Mesenchymal stem cell (in vitro differentiated cells and primary cell): ENCODE data around the gene TMEM100.

Experiments used
- DNase-seq: peaks from one replicate; pipeline ENCODE4 v3.0.0-alpha.2; 2013
- H2AFZ ChIP-seq: one replicate; pipeline ENCODE4 v1.6.1; 2013; ENCODE audit warnings: low read depth, mild to moderate bottlenecking, control low read depth, inconsistent platforms, low read length, moderate library complexity
- H2AK5ac ChIP-seq: 2 replicates; pipeline ENCODE4 v1.6.1; 2013; ENCODE audit warnings: low read length, moderate library complexity, mild to moderate bottlenecking, inconsistent platforms; ENCODE audit not compliant: severe bottlenecking
- H2BK120ac ChIP-seq: one replicate; pipeline ENCODE4 v1.6.1; 2013; ENCODE audit warnings: low read depth, mild to moderate bottlenecking, inconsistent platforms, low read length, moderate library complexity
- H2BK12ac ChIP-seq, 2 experiments: one replicate each; pipeline ENCODE4 v1.6.1; 2013; ENCODE audit warnings: inconsistent platforms in 2 of 2, low read length in 2 of 2, mild to moderate bottlenecking in 2 of 2, moderate library complexity in 2 of 2, control low read depth in 1 of 2
- H2BK15ac ChIP-seq: one replicate; pipeline ENCODE4 v1.6.1; 2013; ENCODE audit warnings: mild to moderate bottlenecking, low read depth, inconsistent platforms; ENCODE audit not compliant: poor library complexity, severe bottlenecking
- H2BK5ac ChIP-seq: 2 replicates; pipeline ENCODE4 v1.6.1; 2013; ENCODE audit warnings: low read depth, mild to moderate bottlenecking, low read length, control low read depth, inconsistent platforms; ENCODE audit not compliant: poor library complexity, severe bottlenecking
- H3K14ac ChIP-seq, 2 experiments: one replicate each; pipeline ENCODE4 v1.6.1; 2013; ENCODE audit warnings: inconsistent platforms in 2 of 2, low read length in 2 of 2, control low read depth in 1 of 2, mild to moderate bottlenecking in 1 of 2, moderate library complexity in 1 of 2
- H3K18ac ChIP-seq, 2 experiments: one replicate each; pipeline ENCODE4 v1.6.1; 2013; ENCODE audit warnings: inconsistent platforms in 2 of 2, low read length in 2 of 2, control low read depth in 1 of 2, low read depth in 1 of 2, mild to moderate bottlenecking in 1 of 2
- H3K23ac ChIP-seq, 2 experiments: one replicate each; pipeline ENCODE4 v1.6.1; 2013; ENCODE audit warnings: inconsistent platforms in 2 of 2, low read length in 2 of 2, mild to moderate bottlenecking in 2 of 2, moderate library complexity in 2 of 2, control low read depth in 1 of 2
- H3K27ac ChIP-seq: 2 replicates; pipeline ENCODE4 v1.5.1; 2013; ENCODE audit warnings: mild to moderate bottlenecking, moderate library complexity, low read length, control low read depth, inconsistent platforms; ENCODE audit not compliant: poor library complexity, severe bottlenecking
- H3K27me3 ChIP-seq, 2 experiments: 2 replicates each; pipeline versions ENCODE4 v1.6.1 to v1.7.0; 2013; ENCODE audit warnings: low read length in 2 of 2, mild to moderate bottlenecking in 2 of 2, moderate library complexity in 2 of 2, control low read depth in 1 of 2, inconsistent platforms in 1 of 2; ENCODE audit not compliant: control insufficient read depth in 1 of 2, insufficient read depth in 1 of 2
- H3K36me3 ChIP-seq, 2 experiments: 2 replicates each; pipeline versions ENCODE4 v1.6.1 to v1.7.0; 2013; ENCODE audit warnings: low read length in 2 of 2, control low read depth in 1 of 2, inconsistent platforms in 1 of 2, low read depth in 1 of 2, mild to moderate bottlenecking in 1 of 2; ENCODE audit not compliant: insufficient read depth in 2 of 2, control insufficient read depth in 1 of 2
- H3K4ac ChIP-seq, 2 experiments: one replicate each; pipeline ENCODE4 v1.6.1; 2013; ENCODE audit warnings: inconsistent platforms in 2 of 2, low read length in 2 of 2, mild to moderate bottlenecking in 2 of 2, moderate library complexity in 2 of 2, control low read depth in 1 of 2, low read depth in 1 of 2
- H3K4me1 ChIP-seq: 2 replicates; pipeline ENCODE4 v1.6.1; 2013; ENCODE audit warnings: low read depth, low read length, control low read depth; ENCODE audit not compliant: control insufficient read depth, insufficient read depth
- H3K4me2 ChIP-seq: 2 replicates; pipeline ENCODE4 v1.6.1; 2013; ENCODE audit warnings: low read length, mild to moderate bottlenecking, inconsistent platforms; ENCODE audit not compliant: poor library complexity, severe bottlenecking
- H3K4me3 ChIP-seq, 2 experiments: 2 replicates each; pipeline versions ENCODE4 v1.5.1 to v1.7.0; 2013; ENCODE audit warnings: low read length in 2 of 2, mild to moderate bottlenecking in 2 of 2, control low read depth in 1 of 2, low read depth in 1 of 2; ENCODE audit not compliant: insufficient read depth in 1 of 2
- H3K79me1 ChIP-seq: replicated peaks from 2 replicates; pipeline ENCODE4 v1.6.1; 2013; ENCODE audit warnings: mild to moderate bottlenecking, control low read depth, low read length, inconsistent platforms; ENCODE audit not compliant: poor library complexity, severe bottlenecking
- H3K9ac ChIP-seq: 2 replicates; pipeline ENCODE4 v1.7.0; 2013; ENCODE audit warnings: mild to moderate bottlenecking, low read length, moderate library complexity
- H3K9me3 ChIP-seq: 2 replicates; pipeline ENCODE4 v1.7.0; 2013; ENCODE audit warnings: mild to moderate bottlenecking, low read length; ENCODE audit not compliant: control insufficient read depth
- H4K8ac ChIP-seq: one replicate; pipeline ENCODE4 v1.6.1; 2013; ENCODE audit warnings: inconsistent platforms, mild to moderate bottlenecking, low read length, moderate library complexity
- H4K91ac ChIP-seq: one replicate; pipeline ENCODE4 v1.6.1; 2013; ENCODE audit warnings: mild to moderate bottlenecking, low read length, inconsistent platforms
- WGBS: methylation state at CpG from one replicate; pipeline ENCODE4 v1.1.7; 2013; ENCODE audit warnings: mixed read lengths; 5-methylcytosine and 5-hydroxymethylcytosine counted together

The TMEM100 gene

GRCh38 chr17:55756689-55757088, 34.0 kb upstream of the TMEM100 start:
- Histone ChIP-seq H3K9me3 (no peaks in the 10 kb centered on the region), H2BK5ac (no peak overlapping the region), H3K4me2 (no peak overlapping the region), H3K79me1 (peaks cover 40% of the 10 kb centered on the region), H3K4me3 (no peak overlapping the region), H2BK120ac (no peak overlapping the region), H3K4ac (no peak overlapping the region), H3K36me3 (peaks cover 4 to 19% of the 10 kb centered on the region in 2 experiments), H2AFZ (no peak overlapping the region), H2BK12ac (no peak overlapping the region), H3K14ac (no peak overlapping the region), H3K9ac (no peak overlapping the region), H3K4me1 (peaks cover 3% of the 10 kb centered on the region), H4K8ac (no peak overlapping the region), H3K27me3 (no peaks in the 10 kb centered on the region), H2AK5ac (no peak overlapping the region), H2BK15ac (no peak overlapping the region), H4K91ac (no peak overlapping the region), H3K27ac (no peak overlapping the region), H3K23ac (no peak overlapping the region), H3K18ac (no peak overlapping the region)
- DNase-seq: no peak
- WGBS: 93% methylated on average over 2 of the region's 2 CpGs

- no peak overlapping the region for H2AK5ac ChIP-seq
- peak overlapping the region; percentile 64 to 95 for H3K4me3 ChIP-seq
- H3K14ac ChIP-seq: peak overlapping the region in 1 of 2 experiments; percentile 93
Measured at GRCh38 chr17:55751720-55752250, 29.1 kb upstream of the TMEM100 start.

GRCh38 chr17:55750750-55751657, 28.3 kb upstream of the TMEM100 start, which contains the start of gene PCTP:
TSS of gene PCTP (plus strand) at chr17:55751051. CDS start at chr17:55751104, 53 bp downstream.
- WGBS: under 1% methylated on average over 52 of the region's 53 CpGs
- H3K18ac ChIP-seq: peak within 1 kb of the TSS; percentile 88 to 93
- no peak within 1 kb of the TSS for H2AK5ac ChIP-seq
- H4K91ac ChIP-seq: peak within 1 kb of the TSS; percentile 64
- H4K8ac ChIP-seq: peak within 1 kb of the TSS; percentile 81
- no peak within 1 kb of the TSS for H2BK15ac ChIP-seq
- H2BK5ac ChIP-seq: peak within 1 kb of the TSS; percentile 22
- H3K27ac ChIP-seq: peak within 1 kb of the TSS; percentile 65
- peak; percentile 95 for DNase-seq
- peaks cover 4% of the 10 kb centered on the region for H3K4me1 ChIP-seq
- H3K9me3 ChIP-seq: no peaks in the 10 kb centered on the region
- H3K79me1 ChIP-seq: peaks cover 25% of the 10 kb centered on the region
- peak within 1 kb of the TSS; percentile 64 to 95 for H3K4me3 ChIP-seq
- peak within 1 kb of the TSS; percentile 40 for H3K4me2 ChIP-seq
- peak within 1 kb of the TSS; percentile 72 for H2AFZ ChIP-seq
- peak within 1 kb of the TSS; percentile 73 to 74 for H3K4ac ChIP-seq
- no peak within 1 kb of the TSS for H2BK120ac ChIP-seq
- peak within 1 kb of the TSS in 1 of 2 experiments; percentile 93 for H3K14ac ChIP-seq
- H3K23ac ChIP-seq: peak within 1 kb of the TSS in 1 of 2 experiments; percentile 90
- peak within 1 kb of the TSS; percentile 91 for H3K9ac ChIP-seq
- peaks cover 4 to 17% of the 10 kb centered on the region in 2 experiments for H3K36me3 ChIP-seq
- H2BK12ac ChIP-seq: peak within 1 kb of the TSS in 1 of 2 experiments; percentile 47
- no peaks in the 10 kb centered on the region for H3K27me3 ChIP-seq

More at GRCh38 chr17:55751720-55752250, 29.1 kb upstream of the TMEM100 start:
- Histone ChIP-seq H4K8ac (peak overlapping the region; percentile 17), H3K79me1 (peaks cover 27% of the 10 kb centered on the region), H2BK5ac (no peak overlapping the region), H3K27ac (no peak overlapping the region), H3K9ac (peak overlapping the region; percentile 91), H3K18ac (no peak overlapping the region), H3K4me2 (peak overlapping the region; percentile 40), H3K4me1 (peaks cover 4% of the 10 kb centered on the region), H3K9me3 (no peaks in the 10 kb centered on the region), H3K27me3 (no peaks in the 10 kb centered on the region), H2AFZ (no peak overlapping the region), H3K23ac (no peak overlapping the region), H2BK15ac (no peak overlapping the region), H3K4ac (peak overlapping the region in 1 of 2 experiments; percentile 56), H4K91ac (no peak overlapping the region), H2BK120ac (no peak overlapping the region), H2BK12ac (no peak overlapping the region), H3K36me3 (peaks cover 4 to 17% of the 10 kb centered on the region in 2 experiments)
- DNase-seq: no peak
- WGBS: 67% methylated on average over 4 of the region's 4 CpGs

- Histone ChIP-seq H3K27ac (no peak overlapping the region), H3K18ac (no peak overlapping the region), H3K79me1 (peaks cover 21% of the 10 kb centered on the region), H3K27me3 (no peaks in the 10 kb centered on the region), H3K14ac (no peak overlapping the region), H3K23ac (no peak overlapping the region), H3K4me1 (peaks cover 4% of the 10 kb centered on the region), H4K8ac (no peak overlapping the region), H3K36me3 (peaks cover 4 to 17% of the 10 kb centered on the region in 2 experiments), H3K9me3 (no peaks in the 10 kb centered on the region), H3K4me3 (no peak overlapping the region), H3K4me2 (no peak overlapping the region), H2AFZ (no peak overlapping the region), H4K91ac (no peak overlapping the region), H3K4ac (no peak overlapping the region), H2BK120ac (no peak overlapping the region), H2BK5ac (no peak overlapping the region), H2AK5ac (no peak overlapping the region), H3K9ac (no peak overlapping the region), H2BK15ac (no peak overlapping the region), H2BK12ac (no peak overlapping the region)
- WGBS: 92% methylated on average over 4 of the region's 4 CpGs
- no peak for DNase-seq
Measured at GRCh38 chr17:55749985-55750384, 27.3 kb upstream of the TMEM100 start.
